K562 (cell line): ENCODE data around the gene NOL12. TPM values are rescaled to one million over a fixed set of nuclear protein-coding genes. Genes with fewer than 3 reads are reported as not detected.

ENCODE experiments used
- ADNP ChIP-seq: fragments of 200-800 bp; sonication (Bioruptor generic); IDR thresholded peaks from 2 replicates; pipeline ENCODE4 v1.6.1; 2016; ENCODE audit warnings: missing genetic modification characterization, missing compliant biosample characterization
- DIDO1 ChIP-seq: fragments of 450-650 bp; IDR thresholded peaks from 2 replicates; pipeline ENCODE4 v1.6.1; 2016; ENCODE audit warnings: low read depth, missing biosample characterization, missing genetic modification characterization
- FOSL1 ChIP-seq: fragments of 200-800 bp; sonication (Bioruptor generic); conservative IDR thresholded peaks from 2 replicates; pipeline ENCODE4 v1.6.1; 2016; ENCODE audit warnings: missing genetic modification characterization, missing compliant biosample characterization
- GTF2E2 ChIP-seq: fragments of 200-800 bp; sonication (Bioruptor generic); IDR thresholded peaks from 2 replicates; pipeline ENCODE4 v1.6.1; 2016; ENCODE audit warnings: missing genetic modification characterization, missing compliant biosample characterization
- HDAC2 ChIP-seq: fragments of 450-650 bp; IDR thresholded peaks from 2 replicates; pipeline ENCODE4 v1.6.1; 2016; ENCODE audit warnings: mild to moderate bottlenecking
- KDM1A ChIP-seq, 2 experiments: fragments of 450-650 bp; IDR thresholded peaks; 2 replicates each; pipeline ENCODE4 v1.6.1; 2016; ENCODE audit warnings: mild to moderate bottlenecking in 2 of 2
- MCM7 ChIP-seq, 2 experiments: fragments of 450-650 bp; IDR thresholded peaks; 2 replicates each; pipeline ENCODE4 v1.6.1; 2016 to 2018
- NBN ChIP-seq: fragments of 450-650 bp; IDR thresholded peaks from 2 replicates; pipeline ENCODE4 v1.6.1; 2016; ENCODE audit warnings: low read depth, mild to moderate bottlenecking
- NR2C1 ChIP-seq, 2 experiments: fragments of 450-650 bp; IDR thresholded peaks; 2 replicates each; pipeline ENCODE4 v1.6.1; 2017; ENCODE audit warnings: mild to moderate bottlenecking in 2 of 2, antibody characterized with exemption in 1 of 2, inconsistent platforms in 1 of 2, missing compliant biosample characterization in 1 of 2, missing genetic modification characterization in 1 of 2
- NUFIP1 ChIP-seq: fragments of 450-650 bp; IDR thresholded peaks from 2 replicates; pipeline ENCODE4 v1.6.1; 2018; ENCODE audit not compliant: partially characterized antibody
- RBM25 ChIP-seq: fragments of 200-400 bp; formaldehyde crosslinking; IDR thresholded peaks from 2 replicates; pipeline ENCODE4 v1.6.1; 2018; ENCODE audit warnings: low read length, low read depth, moderate library complexity; ENCODE audit not compliant: severe bottlenecking
- SMARCA5 ChIP-seq: fragments of 450-650 bp; IDR thresholded peaks from 2 replicates; pipeline ENCODE4 v1.6.1; 2016
- SPI1 ChIP-seq: IDR thresholded peaks from 2 replicates; pipeline ENCODE4 v1.6.1; 2011; ENCODE audit warnings: low read depth, low read length, control low read depth, borderline replicate concordance
- ZNF133 ChIP-seq: fragments of 250-450 bp; sonication (Bioruptor Pico); IDR thresholded peaks from 2 replicates; pipeline ENCODE4 v1.4.0; 2020; ENCODE audit warnings: mild to moderate bottlenecking
- ZNF431 ChIP-seq: sonication (generic); formaldehyde crosslinking; IDR thresholded peaks from 2 replicates; pipeline ENCODE4 v1.8.0; 2022; ENCODE audit warnings: mild to moderate bottlenecking, missing genetic modification reagents
- polyA plus RNA-seq, 8 experiments: library from polyadenylated mRNA; depleted of rRNA in 4 of 8; stranded (reverse) in 5 of 8; unstranded in 3 of 8; fragments of >200 nt; fragmentation: Nextera tagmentation in 2 of 8; fragmentation: Illumina TruSeq in 1 of 8; extraction: Ambion mirVana in 2 of 8; extraction: Trizol in 1 of 8; gene quantifications; 2 replicates each; pipeline versions ENCODE4 v1.2.1 to v1.2.3, GENCODE V29; 2011 to 2014; ENCODE audit warnings: inconsistent platforms in 1 of 8, missing spikeins in 1 of 8
- total RNA-seq, 7 experiments: library from RNA; depleted of rRNA in 6 of 7; stranded (reverse); fragments of >200 nt in 6 of 7; fragmentation: Illumina TruSeq in 2 of 7; extraction: Trizol in 2 of 7; gene quantifications; 2 replicates each; pipeline versions ENCODE4 v1.2.1 to v1.2.3, GENCODE V29; 2011 to 2021; ENCODE audit warnings: low replicate concordance in 1 of 7
- TF ChIP-seq, protein P1 (sequence below): sonication (generic); formaldehyde crosslinking; IDR thresholded peaks from 2 replicates; pipeline ENCODE4 v1.8.1; 2023; ENCODE audit warnings: missing genetic modification reagents, mild to moderate bottlenecking, borderline replicate concordance
- TF ChIP-seq, protein P2 (sequence below): IDR thresholded peaks from 3 replicates; pipeline ENCODE4 v1.6.1; 2011; ENCODE audit warnings: borderline replicate concordance, mild to moderate bottlenecking, moderate library complexity; ENCODE audit not compliant: insufficient read length; ENCODE audit errors: extremely low read depth
- TF ChIP-seq, protein P3 (sequence below): fragments of 150-350 bp; IDR thresholded peaks from 2 replicates; pipeline ENCODE4 v1.6.1; 2014; ENCODE audit warnings: low read depth, mild to moderate bottlenecking, low read length, borderline replicate concordance

Gene NOL12
- total and polyA plus RNA-seq, 9 of the 15 experiments (the other 6 are each of a cell fraction or from before 2014, with no cell fraction given): 2.8 to 40.9 (median 28.5) TPM

DNA sequence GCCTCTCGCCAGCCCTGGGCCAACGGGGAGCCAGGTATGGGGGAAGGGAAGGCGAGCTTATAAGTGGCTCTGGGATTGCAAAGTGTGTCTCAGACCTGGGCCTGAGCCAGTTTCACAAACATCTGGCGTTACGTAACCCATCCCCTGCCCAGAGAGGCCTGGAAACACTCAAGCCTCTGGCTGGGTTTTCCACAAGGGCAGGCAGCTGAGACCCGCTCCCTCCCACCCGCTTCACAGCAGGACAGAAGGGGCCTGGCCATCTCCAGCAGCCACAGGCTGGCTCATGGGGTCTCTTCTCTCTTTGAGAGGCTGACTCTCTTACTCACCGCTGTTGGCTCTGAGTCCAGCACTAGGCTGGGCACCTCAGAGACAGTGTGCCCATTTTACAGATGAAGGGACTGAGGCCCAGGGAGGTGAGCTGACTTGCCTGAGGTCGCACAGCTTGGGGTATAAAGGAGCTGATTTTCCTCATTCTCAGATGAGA is 55.2 kb downstream of the NOL12 start (continued):
- TF ChIP-seq, protein P1, sequence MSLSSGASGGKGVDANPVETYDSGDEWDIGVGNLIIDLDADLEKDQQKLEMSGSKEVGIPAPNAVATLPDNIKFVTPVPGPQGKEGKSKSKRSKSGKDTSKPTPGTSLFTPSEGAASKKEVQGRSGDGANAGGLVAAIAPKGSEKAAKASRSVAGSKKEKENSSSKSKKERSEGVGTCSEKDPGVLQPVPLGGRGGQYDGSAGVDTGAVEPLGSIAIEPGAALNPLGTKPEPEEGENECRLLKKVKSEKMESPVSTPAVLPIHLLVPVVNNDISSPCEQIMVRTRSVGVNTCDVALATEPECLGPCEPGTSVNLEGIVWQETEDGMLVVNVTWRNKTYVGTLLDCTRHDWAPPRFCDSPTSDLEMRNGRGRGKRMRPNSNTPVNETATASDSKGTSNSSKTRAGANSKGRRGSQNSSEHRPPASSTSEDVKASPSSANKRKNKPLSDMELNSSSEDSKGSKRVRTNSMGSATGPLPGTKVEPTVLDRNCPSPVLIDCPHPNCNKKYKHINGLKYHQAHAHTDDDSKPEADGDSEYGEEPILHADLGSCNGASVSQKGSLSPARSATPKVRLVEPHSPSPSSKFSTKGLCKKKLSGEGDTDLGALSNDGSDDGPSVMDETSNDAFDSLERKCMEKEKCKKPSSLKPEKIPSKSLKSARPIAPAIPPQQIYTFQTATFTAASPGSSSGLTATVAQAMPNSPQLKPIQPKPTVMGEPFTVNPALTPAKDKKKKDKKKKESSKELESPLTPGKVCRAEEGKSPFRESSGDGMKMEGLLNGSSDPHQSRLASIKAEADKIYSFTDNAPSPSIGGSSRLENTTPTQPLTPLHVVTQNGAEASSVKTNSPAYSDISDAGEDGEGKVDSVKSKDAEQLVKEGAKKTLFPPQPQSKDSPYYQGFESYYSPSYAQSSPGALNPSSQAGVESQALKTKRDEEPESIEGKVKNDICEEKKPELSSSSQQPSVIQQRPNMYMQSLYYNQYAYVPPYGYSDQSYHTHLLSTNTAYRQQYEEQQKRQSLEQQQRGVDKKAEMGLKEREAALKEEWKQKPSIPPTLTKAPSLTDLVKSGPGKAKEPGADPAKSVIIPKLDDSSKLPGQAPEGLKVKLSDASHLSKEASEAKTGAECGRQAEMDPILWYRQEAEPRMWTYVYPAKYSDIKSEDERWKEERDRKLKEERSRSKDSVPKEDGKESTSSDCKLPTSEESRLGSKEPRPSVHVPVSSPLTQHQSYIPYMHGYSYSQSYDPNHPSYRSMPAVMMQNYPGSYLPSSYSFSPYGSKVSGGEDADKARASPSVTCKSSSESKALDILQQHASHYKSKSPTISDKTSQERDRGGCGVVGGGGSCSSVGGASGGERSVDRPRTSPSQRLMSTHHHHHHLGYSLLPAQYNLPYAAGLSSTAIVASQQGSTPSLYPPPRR: no peak
- TF ChIP-seq, protein P2, sequence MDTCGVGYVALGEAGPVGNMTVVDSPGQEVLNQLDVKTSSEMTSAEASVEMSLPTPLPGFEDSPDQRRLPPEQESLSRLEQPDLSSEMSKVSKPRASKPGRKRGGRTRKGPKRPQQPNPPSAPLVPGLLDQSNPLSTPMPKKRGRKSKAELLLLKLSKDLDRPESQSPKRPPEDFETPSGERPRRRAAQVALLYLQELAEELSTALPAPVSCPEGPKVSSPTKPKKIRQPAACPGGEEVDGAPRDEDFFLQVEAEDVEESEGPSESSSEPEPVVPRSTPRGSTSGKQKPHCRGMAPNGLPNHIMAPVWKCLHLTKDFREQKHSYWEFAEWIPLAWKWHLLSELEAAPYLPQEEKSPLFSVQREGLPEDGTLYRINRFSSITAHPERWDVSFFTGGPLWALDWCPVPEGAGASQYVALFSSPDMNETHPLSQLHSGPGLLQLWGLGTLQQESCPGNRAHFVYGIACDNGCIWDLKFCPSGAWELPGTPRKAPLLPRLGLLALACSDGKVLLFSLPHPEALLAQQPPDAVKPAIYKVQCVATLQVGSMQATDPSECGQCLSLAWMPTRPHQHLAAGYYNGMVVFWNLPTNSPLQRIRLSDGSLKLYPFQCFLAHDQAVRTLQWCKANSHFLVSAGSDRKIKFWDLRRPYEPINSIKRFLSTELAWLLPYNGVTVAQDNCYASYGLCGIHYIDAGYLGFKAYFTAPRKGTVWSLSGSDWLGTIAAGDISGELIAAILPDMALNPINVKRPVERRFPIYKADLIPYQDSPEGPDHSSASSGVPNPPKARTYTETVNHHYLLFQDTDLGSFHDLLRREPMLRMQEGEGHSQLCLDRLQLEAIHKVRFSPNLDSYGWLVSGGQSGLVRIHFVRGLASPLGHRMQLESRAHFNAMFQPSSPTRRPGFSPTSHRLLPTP: no peak
- TF ChIP-seq SMARCA5 (peak; percentile 74), ZNF133 (CRISPR knock-in tag) (no peak), FOSL1 (tag) (no peak), ADNP (tag) (peak; percentile 75; the same call in 1 of the 2 replicates), GTF2E2 (tag) (no peak), NBN (no peak), MCM7 (IDR thresholded peaks at IDR 0.05) (no peak), DIDO1 (tag) (no peak), RBM25 (peak; percentile 76), SPI1 (no peak), ZNF431 (CRISPR knock-in tag) (no peak), KDM1A (IDR thresholded peaks at IDR 0.05) (peak; percentile 66 to 74), NUFIP1 (no peak), HDAC2 (peak; percentile 38; the same call in 1 of the 2 replicates), NR2C1 (IDR thresholded peaks at IDR 0.05) (no peak), NR2C1 (tag; IDR thresholded peaks at IDR 0.05) (no peak)
- TF ChIP-seq, protein P3, sequence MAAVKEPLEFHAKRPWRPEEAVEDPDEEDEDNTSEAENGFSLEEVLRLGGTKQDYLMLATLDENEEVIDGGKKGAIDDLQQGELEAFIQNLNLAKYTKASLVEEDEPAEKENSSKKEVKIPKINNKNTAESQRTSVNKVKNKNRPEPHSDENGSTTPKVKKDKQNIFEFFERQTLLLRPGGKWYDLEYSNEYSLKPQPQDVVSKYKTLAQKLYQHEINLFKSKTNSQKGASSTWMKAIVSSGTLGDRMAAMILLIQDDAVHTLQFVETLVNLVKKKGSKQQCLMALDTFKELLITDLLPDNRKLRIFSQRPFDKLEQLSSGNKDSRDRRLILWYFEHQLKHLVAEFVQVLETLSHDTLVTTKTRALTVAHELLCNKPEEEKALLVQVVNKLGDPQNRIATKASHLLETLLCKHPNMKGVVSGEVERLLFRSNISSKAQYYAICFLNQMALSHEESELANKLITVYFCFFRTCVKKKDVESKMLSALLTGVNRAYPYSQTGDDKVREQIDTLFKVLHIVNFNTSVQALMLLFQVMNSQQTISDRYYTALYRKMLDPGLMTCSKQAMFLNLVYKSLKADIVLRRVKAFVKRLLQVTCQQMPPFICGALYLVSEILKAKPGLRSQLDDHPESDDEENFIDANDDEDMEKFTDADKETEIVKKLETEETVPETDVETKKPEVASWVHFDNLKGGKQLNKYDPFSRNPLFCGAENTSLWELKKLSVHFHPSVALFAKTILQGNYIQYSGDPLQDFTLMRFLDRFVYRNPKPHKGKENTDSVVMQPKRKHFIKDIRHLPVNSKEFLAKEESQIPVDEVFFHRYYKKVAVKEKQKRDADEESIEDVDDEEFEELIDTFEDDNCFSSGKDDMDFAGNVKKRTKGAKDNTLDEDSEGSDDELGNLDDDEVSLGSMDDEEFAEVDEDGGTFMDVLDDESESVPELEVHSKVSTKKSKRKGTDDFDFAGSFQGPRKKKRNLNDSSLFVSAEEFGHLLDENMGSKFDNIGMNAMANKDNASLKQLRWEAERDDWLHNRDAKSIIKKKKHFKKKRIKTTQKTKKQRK: no peak
